Ammon's horn (tissue), 1 donor: ENCODE measurements around the gene WDR64.

Experiments
- DNase-seq: peaks from one replicate; pipeline ENCODE4 v3.0.0-alpha.2; 2016; ENCODE audit warnings: low spot score

WDR64 gene

GRCh38 chr1:241738284-241739078 lies 86.4 kb downstream of the WDR64 start:
- DNase-seq: no peak

GRCh38 chr1:241742084-241742483 lies 90.0 kb downstream of the WDR64 start:
- no peak for DNase-seq

DNA sequence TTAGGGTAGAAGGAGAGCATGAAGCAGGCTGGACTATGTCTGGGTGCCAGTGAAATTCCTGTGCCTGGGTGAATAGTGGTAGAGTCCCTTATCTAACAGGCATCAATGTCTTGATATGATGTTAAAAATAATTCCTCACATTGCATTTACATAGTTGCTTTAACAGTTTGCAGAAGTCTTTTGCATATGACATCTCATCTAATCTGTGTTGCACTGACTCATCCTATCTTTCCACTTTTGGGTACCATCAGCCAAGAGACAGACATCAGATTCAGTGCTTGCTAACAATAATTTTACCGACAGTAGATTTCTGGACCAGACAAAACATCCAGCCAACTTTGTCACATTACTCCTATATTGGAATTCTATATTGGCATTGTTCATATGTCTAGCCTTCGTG lies 92.5 kb downstream of the WDR64 start:
- no peak for DNase-seq

GRCh38 chr1:241747992-241748391 lies 95.9 kb downstream of the WDR64 start:
- no peak for DNase-seq

DNA sequence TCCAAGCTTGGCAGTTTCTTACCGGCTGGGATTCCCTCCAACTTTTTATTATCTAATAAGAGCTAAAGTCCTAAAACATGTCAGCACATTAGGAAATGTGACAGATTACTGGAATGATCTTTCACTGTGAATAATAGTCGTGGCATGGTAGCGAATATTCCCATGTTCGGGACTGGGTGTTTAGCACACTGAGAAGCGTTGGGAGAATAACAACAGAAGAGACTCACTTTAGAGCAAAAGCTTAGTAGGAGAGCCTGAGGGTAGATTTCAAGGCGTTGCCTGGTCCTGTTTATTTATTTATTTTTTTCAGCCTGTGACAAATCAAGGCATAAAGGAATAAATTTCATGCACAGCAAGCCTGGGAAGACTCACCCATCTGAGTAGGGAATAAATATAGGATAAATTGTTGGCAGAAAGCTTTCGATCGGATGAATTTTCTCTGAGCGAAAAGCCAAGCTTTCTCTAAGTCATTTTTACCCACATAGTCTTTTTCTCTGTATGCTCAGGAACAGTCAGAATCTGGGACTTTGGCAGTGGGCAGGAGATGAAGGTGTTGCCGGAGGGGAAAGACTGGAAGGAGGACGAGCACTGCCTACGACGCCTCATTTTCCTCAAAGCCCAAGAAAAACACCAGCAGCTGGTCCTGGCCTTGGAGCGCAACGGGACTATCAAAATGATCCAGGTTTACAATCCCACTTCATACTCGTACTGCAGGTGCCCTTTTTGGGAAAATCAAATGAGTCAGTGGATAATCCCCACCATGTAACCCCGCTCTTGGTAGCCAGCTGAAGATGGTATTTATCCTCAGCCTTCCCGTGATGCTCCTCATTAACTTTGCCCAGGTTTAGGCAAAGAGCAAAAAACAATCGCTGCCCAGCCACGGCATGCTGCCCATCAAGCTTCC lies 97.2 kb downstream of the WDR64 start:
- DNase-seq: no peak

- DNase-seq: no peak
Observed at GRCh38 chr1:241749945-241750695, 98.0 kb downstream of the WDR64 start.

GRCh38 chr1:241751524-241751923 lies 99.4 kb downstream of the WDR64 start:
- DNase-seq: no peak

DNA sequence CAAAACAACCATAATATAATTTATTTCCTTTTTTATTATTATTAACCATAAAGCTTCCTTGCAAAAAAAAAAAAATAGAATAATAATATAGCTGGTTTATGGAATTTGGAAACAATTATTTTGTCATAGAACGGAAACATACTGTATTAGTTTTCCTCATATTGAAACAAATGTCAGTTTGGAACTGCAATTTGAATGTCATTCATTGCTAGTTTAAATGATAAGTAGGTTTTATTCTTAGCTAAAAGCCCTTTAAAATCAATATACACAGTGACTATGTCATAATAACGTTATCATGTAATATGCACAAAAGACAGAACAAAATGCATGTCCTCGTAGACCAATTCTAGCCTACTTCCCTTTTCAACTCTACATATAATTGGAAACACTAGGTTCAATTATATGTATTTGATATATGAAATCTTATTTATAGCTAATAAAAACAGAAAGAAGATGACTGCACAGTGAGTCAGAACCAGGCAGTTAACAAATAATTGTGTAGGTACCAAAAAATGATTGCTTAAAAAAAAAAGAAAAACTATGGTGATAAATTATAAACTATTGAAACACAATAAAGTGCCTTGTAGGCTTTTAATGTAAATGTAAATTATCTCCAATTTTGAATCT lies 110.7 kb downstream of the WDR64 start:
- no peak for DNase-seq

GRCh38 chr1:241765390-241765789 lies 113.3 kb downstream of the WDR64 start:
- no peak for DNase-seq

- DNase-seq: no peak
Observed at GRCh38 chr1:241767737-241768136, 115.7 kb downstream of the WDR64 start.

DNA sequence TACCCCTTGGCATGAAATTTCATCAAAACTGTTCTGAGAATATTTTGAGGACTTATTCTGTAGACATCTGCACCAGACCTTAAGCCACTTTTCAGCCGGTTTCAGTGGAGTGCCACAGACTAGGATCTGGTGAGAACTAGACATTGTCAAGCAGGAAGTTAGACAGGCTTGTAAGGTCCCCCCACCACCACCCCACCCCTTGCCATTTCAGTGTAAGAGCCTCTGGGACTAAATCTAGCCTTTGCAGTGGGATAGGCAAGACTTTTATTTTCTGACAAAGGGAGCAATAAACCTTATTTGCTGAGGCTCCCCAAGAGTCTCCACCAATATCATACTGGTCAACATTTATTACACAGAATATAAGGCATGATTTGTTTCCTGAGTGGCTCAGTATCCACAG lies 118.0 kb downstream of the WDR64 start:
- no peak for DNase-seq

DNA sequence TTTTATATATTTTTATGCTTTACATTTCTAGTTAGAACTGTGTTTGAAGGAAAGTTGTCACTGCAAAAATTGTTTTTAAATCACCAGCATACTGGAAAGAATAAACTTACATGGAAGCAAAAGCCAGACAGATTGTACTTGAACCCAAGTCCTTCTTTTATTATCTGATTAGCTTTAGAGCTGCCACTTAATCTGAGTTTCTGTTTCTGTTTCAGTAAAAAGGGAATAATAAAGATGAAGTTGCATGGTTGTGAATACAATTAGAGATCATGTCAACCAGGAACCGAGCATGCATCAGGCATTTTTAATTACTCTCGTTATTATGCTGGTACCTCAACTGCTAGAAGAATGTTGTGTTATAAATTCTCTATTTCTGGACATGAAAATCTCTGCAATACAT lies 119.0 kb downstream of the WDR64 start:
- DNase-seq: no peak

- DNase-seq: no peak
Observed at GRCh38 chr1:241772932-241773500, 120.9 kb downstream of the WDR64 start.

DNA sequence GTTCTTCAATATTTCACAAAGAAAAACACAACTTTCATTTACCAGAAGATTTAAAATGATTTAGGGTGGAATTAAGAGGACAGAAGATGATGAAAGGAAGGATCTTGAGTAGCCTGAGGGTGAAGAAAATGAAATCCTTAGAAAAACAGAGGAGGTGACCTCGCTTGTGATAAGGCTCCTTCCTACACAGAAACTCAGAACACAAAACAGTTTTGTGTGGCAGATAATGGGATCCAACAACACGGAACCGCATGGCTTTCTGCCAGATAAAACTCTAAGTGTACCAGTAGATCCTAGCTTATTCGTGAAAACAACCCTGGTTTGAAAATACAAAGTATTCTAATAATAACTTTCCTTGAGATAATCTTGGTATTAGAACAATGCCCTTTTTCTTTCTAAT lies 121.9 kb downstream of the WDR64 start:
- DNase-seq: no peak

DNA sequence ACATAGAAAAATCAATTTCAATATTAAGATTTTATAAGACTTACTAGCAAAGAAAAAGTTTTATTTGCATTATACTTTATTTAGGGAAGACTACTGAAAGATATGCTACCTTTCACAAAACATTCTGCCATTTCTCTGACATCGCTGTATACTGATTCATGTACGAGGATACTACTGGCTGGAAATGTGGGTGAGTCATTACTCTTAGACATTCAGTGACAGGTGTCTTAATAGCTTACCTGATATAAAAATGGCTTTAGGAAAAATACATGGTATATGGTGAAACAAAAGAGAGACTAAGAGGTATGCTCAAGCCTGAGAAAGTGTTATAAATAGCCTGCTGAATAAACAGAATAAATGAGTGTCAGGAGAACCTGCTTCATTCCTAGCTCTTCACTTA lies 122.9 kb downstream of the WDR64 start:
- no peak for DNase-seq

DNA sequence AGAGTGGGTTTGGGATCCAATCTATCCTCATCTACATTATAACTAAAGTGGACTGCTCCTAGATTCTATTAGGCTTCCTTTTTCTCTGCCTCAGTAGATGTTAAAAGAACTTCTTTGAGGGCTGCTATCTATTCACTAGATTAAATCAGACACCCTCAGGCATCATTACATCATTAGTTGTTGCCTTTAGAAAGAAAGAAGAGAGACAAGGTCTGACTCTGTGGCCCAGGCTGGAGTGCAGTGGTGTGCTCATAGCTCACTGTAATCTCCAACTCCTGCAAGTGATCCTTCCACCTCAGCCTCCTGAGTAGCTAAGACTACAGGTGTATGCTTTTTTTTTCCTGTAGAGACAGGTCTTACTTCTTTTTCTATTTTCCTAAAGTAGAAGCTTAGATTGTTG lies 124.8 kb downstream of the WDR64 start:
- DNase-seq: no peak

DNA sequence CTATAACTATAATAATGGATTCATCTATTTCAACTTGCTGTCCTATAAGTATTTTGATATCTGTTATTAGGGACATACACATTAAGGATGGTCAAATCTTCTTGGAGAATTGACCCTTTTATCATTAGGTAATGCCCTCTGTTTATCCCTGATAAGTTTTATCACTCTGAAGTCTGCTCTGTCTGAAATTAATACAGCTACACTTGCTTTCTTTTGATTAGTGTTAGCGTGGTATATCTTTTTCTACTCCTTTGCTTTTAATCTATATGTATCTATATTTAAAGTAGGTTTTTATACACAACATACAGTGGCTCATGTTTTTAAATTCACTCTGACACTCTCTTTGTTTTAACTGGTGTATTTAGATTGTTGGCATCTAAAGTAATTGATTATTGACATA lies 126.0 kb downstream of the WDR64 start:
- no peak for DNase-seq

GRCh38 chr1:241779897-241780296 lies 127.8 kb downstream of the WDR64 start:
- DNase-seq: no peak

GRCh38 chr1:241782396-241782795 lies 130.3 kb downstream of the WDR64 start:
- DNase-seq: no peak

DNA sequence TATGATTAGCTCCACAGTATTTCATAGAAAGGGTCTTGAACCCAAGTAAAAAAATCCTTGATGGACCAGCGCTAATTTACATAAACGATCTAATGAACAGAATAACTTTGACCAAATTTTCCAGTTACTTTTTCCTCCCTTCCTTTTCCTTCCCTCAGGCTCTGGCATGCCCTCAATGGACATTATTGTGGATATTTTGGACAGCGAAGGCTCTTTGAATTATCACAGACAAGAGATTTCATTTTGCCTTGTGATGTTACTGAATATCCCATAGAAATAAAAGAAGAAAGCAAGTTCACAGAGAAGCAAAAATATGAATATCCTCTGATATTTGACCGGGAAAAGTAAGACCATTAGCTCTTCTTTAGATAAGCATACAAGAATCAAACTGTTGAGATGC lies 135.6 kb downstream of the WDR64 start:
- DNase-seq: no peak

DNA sequence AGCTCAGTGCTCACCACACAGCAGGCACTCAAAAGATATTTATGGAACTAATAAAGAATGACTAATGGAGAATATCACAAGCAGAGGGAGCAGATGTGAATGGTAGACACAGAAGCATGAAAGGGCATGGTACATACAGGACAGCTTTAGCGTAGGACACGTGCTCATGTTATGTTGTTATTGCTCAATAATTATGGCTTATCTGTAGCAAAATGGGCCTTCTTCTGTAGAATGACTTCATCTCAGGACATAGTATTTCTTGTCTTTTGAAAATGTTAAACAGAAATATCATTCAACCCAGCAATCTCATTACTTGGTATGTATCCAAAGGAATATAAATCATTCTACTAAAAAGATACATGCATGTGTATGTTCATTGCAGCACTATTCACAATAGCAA lies 137.0 kb downstream of the WDR64 start:
- no peak for DNase-seq

- DNase-seq: no peak
Observed at GRCh38 chr1:241799416-241799815, 147.3 kb downstream of the WDR64 start.
